Lower leg skin (tissue), 4 donors: ENCODE data around the gene KASH5. TPM values are rescaled to one million over a fixed set of nuclear protein-coding genes. Genes with fewer than 3 reads are reported as not detected.

Source experiments
- DNase-seq, 2 donors: peaks; one replicate each; pipeline ENCODE4 v3.0.0-alpha.2; 2019; ENCODE audit warnings: low spot score in 2 of 2
- H3K4me3 ChIP-seq: fragments of 200-600 bp; sonication (generic); 2 replicates; pipeline ENCODE4 v1.5.1; 2017; ENCODE audit warnings: mild to moderate bottlenecking, low read depth; ENCODE audit not compliant: poor library complexity, severe bottlenecking
- CTCF ChIP-seq, 3 donors: fragments of 450-650 bp; IDR thresholded peaks; one replicate each; pipeline ENCODE4 v1.5.1; 2016; ENCODE audit warnings: antibody characterized with exemption in 3 of 3, mild to moderate bottlenecking in 3 of 3, moderate library complexity in 2 of 3
- POLR2A ChIP-seq, 2 donors: fragments of 450-650 bp; IDR thresholded peaks; one replicate each; pipeline ENCODE4 v1.6.1; 2016 to 2017; ENCODE audit warnings: antibody characterized with exemption in 2 of 2, mild to moderate bottlenecking in 1 of 2, moderate library complexity in 1 of 2
- WGBS, 2 donors: methylation state at CpG; one replicate each; pipeline ENCODE4 v1.1.5; 2018; 5-methylcytosine and 5-hydroxymethylcytosine counted together
- intact Hi-C: fragments of 100-400 bp; cut with DNase I; formaldehyde crosslinking; loops from one replicate; pipeline ENCODE4 v1.15.0; 2023; ENCODE audit warnings: low total_unique reads
- total RNA-seq, 4 donors: library from RNA; depleted of rRNA; stranded (reverse); fragments of >200 nt; gene quantifications; one replicate each; pipeline ENCODE4 v1.1.0, GENCODE V29; 2016

KASH5 gene
- total RNA-seq, 4 donors from 2014 or later: not detected

- WGBS, 2 donors: 20 to 21% methylated on average over 14 of the region's 14 CpGs
- peak; percentile 68 to 94 for DNase-seq
- no peak overlapping the region for H3K4me3 ChIP-seq
- no peak for TF ChIP-seq POLR2A (IDR thresholded peaks at IDR 0.05)
- peak in 1 of 3 donors; percentile 81 for TF ChIP-seq CTCF (IDR thresholded peaks at IDR 0.05)
- intact Hi-C loops: loop anchor here (5.0 kb wide), 1 partner anchor 46 kb away; no protein-coding TSS in a partner anchor
These were observed 3.7 kb downstream of the KASH5 start for GRCh38 chr19:49391581-49392399.

DNA sequence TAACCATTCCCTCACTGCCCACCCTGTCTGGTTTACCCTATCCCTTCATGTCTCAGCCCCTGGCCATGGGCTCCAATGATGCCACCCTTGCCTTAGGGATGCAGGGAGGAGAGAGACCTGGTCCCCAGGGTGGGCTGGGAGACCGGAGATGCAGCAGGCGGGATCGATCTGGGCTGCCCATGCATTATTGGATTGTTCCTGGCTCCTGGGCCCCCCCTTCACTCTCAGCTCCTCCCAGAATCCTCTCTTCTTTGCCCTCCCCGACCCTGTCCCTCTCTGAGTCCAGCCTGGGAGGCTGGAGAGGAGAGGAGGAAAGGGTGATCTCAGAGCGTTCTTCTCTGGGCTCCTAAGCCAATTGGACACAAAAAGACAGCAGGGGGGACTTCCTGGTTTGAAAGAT lies 5.8 kb downstream of the KASH5 start:
- no peak overlapping the region for H3K4me3 ChIP-seq
- no peak for DNase-seq
- intact Hi-C loops: loop anchor here (5.0 kb wide), 1 partner anchor 43 kb away; no protein-coding TSS in a partner anchor
- WGBS, 2 donors: 69 to 70% methylated on average over 5 of the region's 5 CpGs
- TF ChIP-seq POLR2A (IDR thresholded peaks at IDR 0.05) (no peak), CTCF (IDR thresholded peaks at IDR 0.05) (no peak)

GRCh38 chr19:49395581-49396407 lies 7.7 kb downstream of the KASH5 start:
- intact Hi-C loops: no loop called here
- no peak for DNase-seq
- H3K4me3 ChIP-seq: no peak overlapping the region
- TF ChIP-seq CTCF (IDR thresholded peaks at IDR 0.05) (no peak), POLR2A (IDR thresholded peaks at IDR 0.05) (no peak)
- 72 to 82% methylated on average over 15 of the region's 15 CpGs for WGBS, 2 donors

DNA sequence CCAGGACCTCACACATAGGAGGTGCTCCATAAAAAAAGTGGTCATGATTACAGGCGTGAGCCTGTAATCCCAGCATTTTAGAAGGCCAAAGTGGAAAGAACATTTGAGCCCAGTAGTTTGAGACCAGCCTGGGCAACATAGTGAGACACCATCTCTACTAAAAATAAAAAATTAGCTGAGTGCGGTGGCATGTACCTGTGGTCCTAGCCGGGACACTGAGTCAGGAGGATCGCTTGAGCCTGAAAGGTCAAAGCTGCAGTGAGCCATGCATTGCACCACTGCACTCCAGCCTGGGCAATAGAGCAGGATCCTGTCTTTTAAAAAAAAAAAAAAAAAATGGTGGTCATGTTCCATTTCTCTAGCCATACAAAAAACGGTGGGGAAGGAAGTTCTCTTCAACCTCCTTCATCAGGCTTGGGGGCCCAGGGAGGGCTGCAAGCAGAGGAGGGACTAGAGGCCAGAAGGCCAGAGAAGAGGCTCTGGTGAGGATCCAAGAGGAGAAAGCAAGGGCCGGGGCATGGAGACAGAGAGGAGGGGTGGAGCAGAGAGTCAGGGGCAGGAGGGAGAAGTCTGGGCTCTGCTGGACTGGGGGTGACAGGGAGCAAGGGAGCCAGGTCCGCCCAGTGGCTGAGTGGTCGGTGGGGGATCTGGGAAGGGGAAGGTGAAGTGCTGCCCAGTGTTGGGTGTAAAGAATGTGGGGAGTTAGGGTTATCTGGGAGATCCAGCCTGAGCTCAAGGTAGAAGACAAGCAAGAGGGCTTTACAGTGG lies 8.9 kb downstream of the KASH5 start:
- H3K4me3 ChIP-seq: no peak overlapping the region
- 83 to 89% methylated on average over 8 of the region's 8 CpGs for WGBS, 2 donors

More for the DNA sequence above, 8.9 kb downstream of the KASH5 start:
- DNase-seq: no peak
- intact Hi-C loops: no loop called here
- TF ChIP-seq POLR2A (IDR thresholded peaks at IDR 0.05) (no peak), CTCF (IDR thresholded peaks at IDR 0.05) (no peak)
